Tibial nerve (tissue), 3 donors: Measurements from ENCODE around the gene MPST.

ENCODE experiments used
- CTCF ChIP-seq, 5 experiments: fragments of 200-600 bp in 3 of 5; fragments of 450-650 bp in 2 of 5; sonication (generic) in 3 of 5; IDR thresholded peaks; one replicate each; pipeline ENCODE4 v1.5.1; 2016 to 2019; ENCODE audit warnings: antibody characterized with exemption in 5 of 5, mild to moderate bottlenecking in 3 of 5, moderate library complexity in 2 of 5
- POLR2A ChIP-seq, 2 donors: fragments of 450-650 bp; IDR thresholded peaks; one replicate each; pipeline ENCODE4 v1.6.1; 2017; ENCODE audit warnings: antibody characterized with exemption in 2 of 2, mild to moderate bottlenecking in 2 of 2, moderate library complexity in 2 of 2

DNA sequence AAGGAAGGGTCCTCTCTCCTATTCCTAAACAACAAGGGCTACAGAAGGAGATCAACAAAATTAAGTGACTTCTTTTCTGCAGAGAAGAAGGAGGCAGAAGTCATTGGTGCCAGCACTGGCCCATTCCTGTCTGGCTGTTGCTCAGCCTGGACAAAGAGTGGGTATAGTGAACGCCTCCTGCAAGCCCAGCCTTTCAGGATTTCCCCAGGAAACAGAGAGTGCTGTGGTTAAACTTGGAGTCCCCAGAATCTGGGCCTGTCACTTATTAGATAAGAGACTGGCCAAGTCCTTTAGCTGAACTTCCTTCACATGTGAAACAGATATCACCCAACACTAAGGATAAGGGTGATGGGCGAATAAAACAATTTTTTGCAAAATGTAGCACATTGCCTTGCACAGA is 11.2 kb upstream of the MPST start:
- TF ChIP-seq POLR2A (IDR thresholded peaks at IDR 0.05), result no peak
- TF ChIP-seq CTCF (IDR thresholded peaks at IDR 0.05), result no peak
